K562 (cell line): ENCODE data around the gene POLR3H. TPM values are rescaled to one million over a fixed set of nuclear protein-coding genes. Genes with fewer than 3 reads are reported as not detected.
A peak's percentile ranks its signal among the peaks of the same experiment; 100 is the strongest.

ENCODE experiments used
- ARID2 ChIP-seq: fragments of 450-650 bp; IDR thresholded peaks from 2 replicates; pipeline ENCODE4 v1.6.1; 2017; ENCODE audit warnings: antibody characterized with exemption, mild to moderate bottlenecking
- BRCA1 ChIP-seq, 2 experiments: fragments of 450-650 bp in 1 of 2; sonication (generic) in 1 of 2; formaldehyde crosslinking in 1 of 2; IDR thresholded peaks; 2 replicates each; pipeline versions ENCODE4 v1.5.0 to v1.6.1; 2017 to 2020; ENCODE audit warnings: mild to moderate bottlenecking in 1 of 2, missing genetic modification reagents in 1 of 2
- DNMT1 ChIP-seq: fragments of 450-650 bp; IDR thresholded peaks from 2 replicates; pipeline ENCODE4 v1.6.1; 2016; ENCODE audit warnings: antibody characterized with exemption, mild to moderate bottlenecking
- ELF1 ChIP-seq: fragments of 200-800 bp; sonication (Bioruptor generic); IDR thresholded peaks from 2 replicates; pipeline ENCODE4 v1.6.1; 2016; ENCODE audit warnings: missing genetic modification characterization, missing compliant biosample characterization
- ETV1 ChIP-seq: fragments of 450-650 bp; conservative IDR thresholded peaks from 2 replicates; pipeline ENCODE4 v1.6.1; 2016; ENCODE audit warnings: missing genetic modification characterization, control low read depth, low read depth, missing compliant biosample characterization
- ETV5 ChIP-seq: sonication (generic); formaldehyde crosslinking; IDR thresholded peaks from 2 replicates; pipeline ENCODE4 v1.4.0; 2020; ENCODE audit warnings: low read depth, mild to moderate bottlenecking, missing genetic modification reagents
- HCFC1 ChIP-seq: IDR thresholded peaks from 2 replicates; pipeline ENCODE4 v1.6.1; 2012; ENCODE audit warnings: low read depth, low read length, improper control_type of control experiment
- KDM2B ChIP-seq: fragments of 250-450 bp; sonication (Bioruptor Pico); IDR thresholded peaks from 2 replicates; pipeline ENCODE4 v1.8.0; 2021; ENCODE audit warnings: mild to moderate bottlenecking, moderate library complexity
- MCM2 ChIP-seq: fragments of 450-650 bp; IDR thresholded peaks from 2 replicates; pipeline ENCODE4 v1.6.1; 2017; ENCODE audit warnings: low read depth, mild to moderate bottlenecking
- MCM7 ChIP-seq, 2 experiments: fragments of 450-650 bp; IDR thresholded peaks; 2 replicates each; pipeline ENCODE4 v1.6.1; 2016 to 2018
- POLR3A ChIP-seq: IDR thresholded peaks from 2 replicates; pipeline ENCODE4 v1.6.1; 2011; ENCODE audit warnings: borderline replicate concordance, mild to moderate bottlenecking, moderate library complexity; ENCODE audit not compliant: insufficient read length, insufficient read depth; ENCODE audit errors: extremely low read depth
- SIRT6 ChIP-seq: IDR thresholded peaks from one replicate; pipeline ENCODE4 v1.6.1; 2012; ENCODE audit warnings: low read depth, mild to moderate bottlenecking, control low read depth, inconsistent platforms, low read length, moderate library complexity
- TFAM ChIP-seq: fragments of 250-450 bp; sonication (Bioruptor Pico); conservative IDR thresholded peaks from 2 replicates; pipeline ENCODE4 v1.5.0; 2021; ENCODE audit warnings: mild to moderate bottlenecking, moderate library complexity
- WHSC1 ChIP-seq: IDR thresholded peaks from one replicate; pipeline ENCODE4 v1.6.1; 2012; ENCODE audit warnings: low read length, control low read depth, inconsistent platforms
- XRCC4 ChIP-seq: IDR thresholded peaks from one replicate; pipeline ENCODE4 v1.6.1; 2011; ENCODE audit not compliant: insufficient read depth, insufficient read length; ENCODE audit errors: extremely low read depth
- ZEB2 ChIP-seq: fragments of 450-650 bp; IDR thresholded peaks from 2 replicates; pipeline ENCODE4 v1.6.1; 2016
- ZNF133 ChIP-seq: fragments of 250-450 bp; sonication (Bioruptor Pico); IDR thresholded peaks from 2 replicates; pipeline ENCODE4 v1.4.0; 2020; ENCODE audit warnings: mild to moderate bottlenecking
- ZNF444 ChIP-seq: fragments of 250-450 bp; sonication (Bioruptor Pico); IDR thresholded peaks from 2 replicates; pipeline ENCODE4 v1.4.0; 2020; ENCODE audit warnings: mild to moderate bottlenecking, moderate library complexity
- ZNF696 ChIP-seq: fragments of 250-450 bp; sonication (Bioruptor Pico); conservative IDR thresholded peaks from 2 replicates; pipeline ENCODE4 v1.4.0; 2020; ENCODE audit warnings: mild to moderate bottlenecking, moderate library complexity
- ZNF717 ChIP-seq: fragments of 250-450 bp; sonication (Bioruptor Pico); IDR thresholded peaks from 2 replicates; pipeline ENCODE4 v1.5.0; 2021
- polyA plus RNA-seq, 8 experiments: library from polyadenylated mRNA; depleted of rRNA in 4 of 8; stranded (reverse) in 5 of 8; unstranded in 3 of 8; fragments of >200 nt; fragmentation: Nextera tagmentation in 2 of 8; fragmentation: Illumina TruSeq in 1 of 8; extraction: Ambion mirVana in 2 of 8; extraction: Trizol in 1 of 8; gene quantifications; 2 replicates each; pipeline versions ENCODE4 v1.2.1 to v1.2.3, GENCODE V29; 2011 to 2014; ENCODE audit warnings: inconsistent platforms in 1 of 8, missing spikeins in 1 of 8
- total RNA-seq, 7 experiments: library from RNA; depleted of rRNA in 6 of 7; stranded (reverse); fragments of >200 nt in 6 of 7; fragmentation: Illumina TruSeq in 2 of 7; extraction: Trizol in 2 of 7; gene quantifications; 2 replicates each; pipeline versions ENCODE4 v1.2.1 to v1.2.3, GENCODE V29; 2011 to 2021; ENCODE audit warnings: low replicate concordance in 1 of 7
- TF ChIP-seq, protein P1 (sequence below): sonication (generic); IDR thresholded peaks from 2 replicates; pipeline ENCODE4 v1.6.1; 2016
- TF ChIP-seq, protein P2 (sequence below): sonication (generic); formaldehyde crosslinking; IDR thresholded peaks from 2 replicates; pipeline ENCODE4 v1.8.1; 2023; ENCODE audit warnings: missing genetic modification reagents, mild to moderate bottlenecking, borderline replicate concordance
- TF ChIP-seq, protein P3 (sequence below): fragments of 450-650 bp; IDR thresholded peaks from 2 replicates; pipeline ENCODE4 v1.6.1; 2016; ENCODE audit warnings: borderline replicate concordance

POLR3H gene
- total and polyA plus RNA-seq, 9 of the 15 experiments (the other 6 are each of a cell fraction or from before 2014, with no cell fraction given): 5.3 to 48.4 (median 22.2) TPM

DNA sequence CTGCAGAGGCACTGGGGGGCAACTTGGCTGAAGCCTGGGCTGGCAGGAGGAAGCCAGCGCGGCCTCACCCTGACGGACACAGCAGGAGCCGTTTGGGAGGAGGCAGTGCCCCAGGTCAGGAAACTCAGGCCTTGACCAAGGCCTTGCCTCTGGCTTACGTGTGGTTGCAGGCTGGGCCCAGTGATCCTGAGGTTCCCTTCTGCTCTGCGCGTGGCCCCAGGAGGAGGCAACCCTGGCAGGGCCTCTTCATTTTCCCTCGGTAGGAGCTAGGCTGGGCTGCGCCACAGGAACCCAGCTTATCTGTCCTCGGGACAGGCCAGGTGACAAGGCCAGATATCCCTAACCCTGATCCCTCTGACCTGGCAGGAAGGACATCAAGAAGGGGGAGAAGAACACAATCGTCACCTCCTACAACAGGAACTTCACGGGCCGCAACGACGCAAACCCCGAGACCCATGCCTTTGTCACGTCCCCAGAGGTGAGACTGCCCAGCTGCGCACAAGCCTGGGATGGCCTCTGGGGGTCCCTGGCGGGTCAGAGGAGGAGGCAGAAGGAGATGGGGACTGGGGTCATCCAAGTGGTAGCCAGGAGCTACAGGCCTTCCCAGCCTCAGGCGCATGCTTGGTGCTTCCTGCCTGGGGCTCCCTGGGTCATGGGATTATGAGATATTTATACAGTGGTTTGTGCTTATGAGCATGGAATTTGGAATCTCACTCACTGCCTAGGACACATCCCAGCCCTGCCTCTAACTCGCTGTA, 20.6 kb downstream of the POLR3H start (continued):
- TF ChIP-seq ETV5 (CRISPR knock-in tag): peak; percentile 79
- TF ChIP-seq XRCC4: no peak
- no peak for TF ChIP-seq MCM2
- peak; percentile 42; the same call in 1 of the 2 replicates for TF ChIP-seq ZEB2
- TF ChIP-seq POLR3A: no peak
- TF ChIP-seq KDM2B (CRISPR knock-in tag): no peak
- TF ChIP-seq ARID2: no peak
- TF ChIP-seq, protein P1, sequence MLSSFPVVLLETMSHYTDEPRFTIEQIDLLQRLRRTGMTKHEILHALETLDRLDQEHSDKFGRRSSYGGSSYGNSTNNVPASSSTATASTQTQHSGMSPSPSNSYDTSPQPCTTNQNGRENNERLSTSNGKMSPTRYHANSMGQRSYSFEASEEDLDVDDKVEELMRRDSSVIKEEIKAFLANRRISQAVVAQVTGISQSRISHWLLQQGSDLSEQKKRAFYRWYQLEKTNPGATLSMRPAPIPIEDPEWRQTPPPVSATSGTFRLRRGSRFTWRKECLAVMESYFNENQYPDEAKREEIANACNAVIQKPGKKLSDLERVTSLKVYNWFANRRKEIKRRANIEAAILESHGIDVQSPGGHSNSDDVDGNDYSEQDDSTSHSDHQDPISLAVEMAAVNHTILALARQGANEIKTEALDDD: no peak
- TF ChIP-seq, protein P2, sequence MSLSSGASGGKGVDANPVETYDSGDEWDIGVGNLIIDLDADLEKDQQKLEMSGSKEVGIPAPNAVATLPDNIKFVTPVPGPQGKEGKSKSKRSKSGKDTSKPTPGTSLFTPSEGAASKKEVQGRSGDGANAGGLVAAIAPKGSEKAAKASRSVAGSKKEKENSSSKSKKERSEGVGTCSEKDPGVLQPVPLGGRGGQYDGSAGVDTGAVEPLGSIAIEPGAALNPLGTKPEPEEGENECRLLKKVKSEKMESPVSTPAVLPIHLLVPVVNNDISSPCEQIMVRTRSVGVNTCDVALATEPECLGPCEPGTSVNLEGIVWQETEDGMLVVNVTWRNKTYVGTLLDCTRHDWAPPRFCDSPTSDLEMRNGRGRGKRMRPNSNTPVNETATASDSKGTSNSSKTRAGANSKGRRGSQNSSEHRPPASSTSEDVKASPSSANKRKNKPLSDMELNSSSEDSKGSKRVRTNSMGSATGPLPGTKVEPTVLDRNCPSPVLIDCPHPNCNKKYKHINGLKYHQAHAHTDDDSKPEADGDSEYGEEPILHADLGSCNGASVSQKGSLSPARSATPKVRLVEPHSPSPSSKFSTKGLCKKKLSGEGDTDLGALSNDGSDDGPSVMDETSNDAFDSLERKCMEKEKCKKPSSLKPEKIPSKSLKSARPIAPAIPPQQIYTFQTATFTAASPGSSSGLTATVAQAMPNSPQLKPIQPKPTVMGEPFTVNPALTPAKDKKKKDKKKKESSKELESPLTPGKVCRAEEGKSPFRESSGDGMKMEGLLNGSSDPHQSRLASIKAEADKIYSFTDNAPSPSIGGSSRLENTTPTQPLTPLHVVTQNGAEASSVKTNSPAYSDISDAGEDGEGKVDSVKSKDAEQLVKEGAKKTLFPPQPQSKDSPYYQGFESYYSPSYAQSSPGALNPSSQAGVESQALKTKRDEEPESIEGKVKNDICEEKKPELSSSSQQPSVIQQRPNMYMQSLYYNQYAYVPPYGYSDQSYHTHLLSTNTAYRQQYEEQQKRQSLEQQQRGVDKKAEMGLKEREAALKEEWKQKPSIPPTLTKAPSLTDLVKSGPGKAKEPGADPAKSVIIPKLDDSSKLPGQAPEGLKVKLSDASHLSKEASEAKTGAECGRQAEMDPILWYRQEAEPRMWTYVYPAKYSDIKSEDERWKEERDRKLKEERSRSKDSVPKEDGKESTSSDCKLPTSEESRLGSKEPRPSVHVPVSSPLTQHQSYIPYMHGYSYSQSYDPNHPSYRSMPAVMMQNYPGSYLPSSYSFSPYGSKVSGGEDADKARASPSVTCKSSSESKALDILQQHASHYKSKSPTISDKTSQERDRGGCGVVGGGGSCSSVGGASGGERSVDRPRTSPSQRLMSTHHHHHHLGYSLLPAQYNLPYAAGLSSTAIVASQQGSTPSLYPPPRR (CRISPR knock-in tag): no peak; the same call in 1 of the 2 replicates
- TF ChIP-seq ZNF696 (CRISPR knock-in tag): no peak
- no peak for TF ChIP-seq MCM7 (IDR thresholded peaks at IDR 0.05)
- no peak for TF ChIP-seq WHSC1
- peak; percentile 73; the same call in 1 of the 2 replicates for TF ChIP-seq ETV1
- TF ChIP-seq ELF1: no peak
- TF ChIP-seq ZNF717 (CRISPR knock-in tag): no peak
- TF ChIP-seq TFAM (CRISPR knock-in tag): no peak
- no peak for TF ChIP-seq ZNF444 (CRISPR knock-in tag)
- TF ChIP-seq DNMT1: no peak
- no peak for TF ChIP-seq ZNF133
- TF ChIP-seq, protein P3, sequence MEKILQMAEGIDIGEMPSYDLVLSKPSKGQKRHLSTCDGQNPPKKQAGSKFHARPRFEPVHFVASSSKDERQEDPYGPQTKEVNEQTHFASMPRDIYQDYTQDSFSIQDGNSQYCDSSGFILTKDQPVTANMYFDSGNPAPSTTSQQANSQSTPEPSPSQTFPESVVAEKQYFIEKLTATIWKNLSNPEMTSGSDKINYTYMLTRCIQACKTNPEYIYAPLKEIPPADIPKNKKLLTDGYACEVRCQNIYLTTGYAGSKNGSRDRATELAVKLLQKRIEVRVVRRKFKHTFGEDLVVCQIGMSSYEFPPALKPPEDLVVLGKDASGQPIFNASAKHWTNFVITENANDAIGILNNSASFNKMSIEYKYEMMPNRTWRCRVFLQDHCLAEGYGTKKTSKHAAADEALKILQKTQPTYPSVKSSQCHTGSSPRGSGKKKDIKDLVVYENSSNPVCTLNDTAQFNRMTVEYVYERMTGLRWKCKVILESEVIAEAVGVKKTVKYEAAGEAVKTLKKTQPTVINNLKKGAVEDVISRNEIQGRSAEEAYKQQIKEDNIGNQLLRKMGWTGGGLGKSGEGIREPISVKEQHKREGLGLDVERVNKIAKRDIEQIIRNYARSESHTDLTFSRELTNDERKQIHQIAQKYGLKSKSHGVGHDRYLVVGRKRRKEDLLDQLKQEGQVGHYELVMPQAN: no peak
- TF ChIP-seq HCFC1: no peak
- no peak for TF ChIP-seq SIRT6
- TF ChIP-seq BRCA1 (IDR thresholded peaks at IDR 0.05): no peak
- TF ChIP-seq BRCA1 (CRISPR knock-in tag; IDR thresholded peaks at IDR 0.05): no peak
